Measurements from ENCODE around the gene THSD7A. TPM values are rescaled to one million over a fixed set of nuclear protein-coding genes. Genes with fewer than 3 reads are reported as not detected.

The THSD7A gene
- total and polyA plus RNA-seq, 7 experiments from 2014 or later, result 1.2 to 1.3 TPM; not detected in 5

DNA sequence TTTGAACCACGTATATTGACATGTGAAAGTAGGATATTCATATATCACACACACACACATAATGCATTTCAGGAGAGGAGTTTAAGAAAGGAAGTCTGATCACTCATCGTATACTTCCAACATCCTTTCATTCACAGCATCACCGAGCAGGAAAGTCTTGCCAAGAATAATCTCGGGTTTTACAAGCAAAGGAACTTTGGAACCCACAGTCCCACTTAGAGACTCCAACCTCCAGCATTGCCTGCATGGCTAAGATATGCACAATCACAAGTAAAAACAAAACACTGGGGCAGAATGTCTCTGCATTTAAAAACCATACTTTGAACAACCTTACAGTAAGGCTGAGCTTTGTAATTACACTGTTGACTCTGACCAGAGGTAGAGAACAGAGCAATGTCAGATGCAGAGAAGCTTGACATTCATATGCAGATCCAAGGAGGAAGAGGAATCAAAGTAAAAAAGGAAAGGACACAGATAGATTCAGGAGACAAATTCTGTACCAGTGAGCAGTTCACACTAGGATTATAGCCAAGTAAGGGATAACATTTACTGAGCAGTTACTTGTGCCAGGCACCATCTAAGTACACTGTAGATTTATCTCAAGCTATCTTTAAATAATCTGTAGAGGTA, 14.8 kb downstream of the THSD7A start:
- intact Hi-C loops (cut with micrococcal nuclease), result no loop called here
- H3K27ac Mint-ChIP-seq, result no peak overlapping the region
- Histone ChIP-seq H3K27ac (ENCODE audit: low read depth, low read length) (no peak overlapping the region), H3K9me3 (ENCODE audit: control insufficient read depth in 2 of 3, low read length in 3 of 3) (no peaks in the 10 kb centered on the region), H3K27me3 (ENCODE audit: control insufficient read depth in 2 of 2, insufficient read depth in 2 of 2, low read length in 2 of 2) (no peaks in the 10 kb centered on the region), H3K4me1 (ENCODE audit: control insufficient read depth in 2 of 2, insufficient read depth in 2 of 2, low read length in 2 of 2) (no peaks in the 10 kb centered on the region), H3K36me3 (ENCODE audit: control insufficient read depth in 2 of 3, insufficient read depth in 3 of 3, low read length in 3 of 3) (no peaks in the 10 kb centered on the region), H3K4me3 (ENCODE audit: low read length) (no peak overlapping the region)
- H3K4me1 Mint-ChIP-seq, result no peaks in the 10 kb centered on the region
- peaks cover 0 to 4% (median 0%) of the 10 kb centered on the region in 5 donors for H3K36me3 Mint-ChIP-seq
- POLR2A ChIA-PET, result no interaction called here
- H3K4me3 Mint-ChIP-seq, result no peak overlapping the region
- ATAC-seq, result no peak
- CTCF ChIA-PET, result no interaction called here
- no peaks in the 10 kb centered on the region for H3K27me3 Mint-ChIP-seq
- H3K9me3 Mint-ChIP-seq, result peaks cover 0 to 10% (median 0%) of the 10 kb centered on the region in 11 donors
- DNase-seq, result no peak

- CTCF ChIA-PET, result no interaction called here
- H3K4me3 Mint-ChIP-seq, result no peak overlapping the region
- intact Hi-C loops (cut with micrococcal nuclease), result no loop called here
- POLR2A ChIA-PET, result interaction anchor here (0.6 kb wide), 1 partner anchor 16 kb away, joined by 4 read pairs; no protein-coding TSS in a partner anchor
- ATAC-seq (no peak), DNase-seq (no peak)
- no peaks in the 10 kb centered on the region for H3K27me3 ChIP-seq (ENCODE audit: control insufficient read depth in 2 of 2, insufficient read depth in 2 of 2, low read length in 2 of 2)
- no peak overlapping the region for H3K4me3 ChIP-seq (ENCODE audit: low read length)
- H3K27ac Mint-ChIP-seq, result no peak overlapping the region
- H3K4me1 ChIP-seq (ENCODE audit: control insufficient read depth in 2 of 2, insufficient read depth in 2 of 2, low read length in 2 of 2), result no peaks in the 10 kb centered on the region
- H3K4me1 Mint-ChIP-seq, result no peaks in the 10 kb centered on the region
- H3K27me3 Mint-ChIP-seq, result no peaks in the 10 kb centered on the region
- no peaks in the 10 kb centered on the region for H3K36me3 ChIP-seq (ENCODE audit: control insufficient read depth in 2 of 3, insufficient read depth in 3 of 3, low read length in 3 of 3)
- no peak overlapping the region for H3K27ac ChIP-seq (ENCODE audit: low read depth, low read length)
- H3K9me3 ChIP-seq (ENCODE audit: control insufficient read depth in 2 of 3, low read length in 3 of 3), result no peaks in the 10 kb centered on the region
- no peaks in the 10 kb centered on the region for H3K36me3 Mint-ChIP-seq
- peaks cover 0 to 2% (median 0%) of the 10 kb centered on the region in 11 donors for H3K9me3 Mint-ChIP-seq
Measured at GRCh38 chr7:11811709-11812108, 20.3 kb downstream of the THSD7A start.

GRCh38 chr7:11810043-11810625, 21.9 kb downstream of the THSD7A start:
- CTCF ChIA-PET, result no interaction called here
- no peaks in the 10 kb centered on the region for H3K4me1 Mint-ChIP-seq

DNA sequence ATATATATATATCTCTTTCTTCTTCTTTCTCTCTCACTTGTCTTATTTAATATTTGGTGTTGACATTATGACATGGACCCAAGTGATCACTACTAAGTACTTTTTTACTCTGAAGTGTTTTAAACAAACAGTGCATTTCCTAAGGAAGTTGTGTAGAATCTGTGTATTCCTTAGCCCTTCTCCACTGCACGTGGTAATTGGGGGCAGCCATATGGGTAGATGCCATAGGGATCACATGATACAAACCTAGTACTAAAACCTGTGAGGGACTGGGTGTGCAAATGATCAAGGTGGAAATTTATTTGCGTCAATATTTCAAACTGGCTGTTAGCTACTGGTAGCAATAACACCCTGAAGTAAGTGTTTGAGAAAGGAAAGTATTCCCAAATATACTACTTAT, 25.0 kb downstream of the THSD7A start:
- no peak for ATAC-seq
- POLR2A ChIA-PET, result no interaction called here
- Mint-ChIP-seq H3K4me3 (no peak overlapping the region), H3K9me3 (peaks cover 0 to 2% (median 0%) of the 10 kb centered on the region in 11 donors), H3K36me3 (no peaks in the 10 kb centered on the region), H3K4me1 (no peaks in the 10 kb centered on the region), H3K27ac (no peak overlapping the region), H3K27me3 (no peaks in the 10 kb centered on the region)
- Histone ChIP-seq H3K4me1 (ENCODE audit: control insufficient read depth in 2 of 2, insufficient read depth in 2 of 2, low read length in 2 of 2) (no peaks in the 10 kb centered on the region), H3K27me3 (ENCODE audit: control insufficient read depth in 2 of 2, insufficient read depth in 2 of 2, low read length in 2 of 2) (no peaks in the 10 kb centered on the region), H3K9me3 (ENCODE audit: control insufficient read depth in 2 of 3, low read length in 3 of 3) (no peaks in the 10 kb centered on the region), H3K4me3 (ENCODE audit: low read length) (no peak overlapping the region), H3K36me3 (ENCODE audit: control insufficient read depth in 2 of 3, insufficient read depth in 3 of 3, low read length in 3 of 3) (no peaks in the 10 kb centered on the region), H3K27ac (ENCODE audit: low read depth, low read length) (no peak overlapping the region)
- no peak for DNase-seq
- intact Hi-C loops (cut with micrococcal nuclease), result no loop called here
- CTCF ChIA-PET, result no interaction called here

More at GRCh38 chr7:11810043-11810625, 21.9 kb downstream of the THSD7A start:
- Histone ChIP-seq H3K36me3 (ENCODE audit: control insufficient read depth in 2 of 3, insufficient read depth in 3 of 3, low read length in 3 of 3) (no peaks in the 10 kb centered on the region), H3K27me3 (ENCODE audit: control insufficient read depth in 2 of 2, insufficient read depth in 2 of 2, low read length in 2 of 2) (no peaks in the 10 kb centered on the region), H3K9me3 (ENCODE audit: control insufficient read depth in 2 of 3, low read length in 3 of 3) (no peaks in the 10 kb centered on the region), H3K27ac (ENCODE audit: low read depth, low read length) (no peak overlapping the region), H3K4me1 (ENCODE audit: control insufficient read depth in 2 of 2, insufficient read depth in 2 of 2, low read length in 2 of 2) (no peaks in the 10 kb centered on the region), H3K4me3 (ENCODE audit: low read length) (no peak overlapping the region)
- DNase-seq (no peak), ATAC-seq (peak; percentile 26)
- intact Hi-C loops (cut with micrococcal nuclease), result no loop called here
- peaks cover 0 to 2% (median 0%) of the 10 kb centered on the region in 11 donors for H3K9me3 Mint-ChIP-seq
- H3K36me3 Mint-ChIP-seq, result no peaks in the 10 kb centered on the region
- no peaks in the 10 kb centered on the region for H3K27me3 Mint-ChIP-seq
- H3K4me3 Mint-ChIP-seq, result no peak overlapping the region
- POLR2A ChIA-PET, result no interaction called here
- no peak overlapping the region for H3K27ac Mint-ChIP-seq

DNA sequence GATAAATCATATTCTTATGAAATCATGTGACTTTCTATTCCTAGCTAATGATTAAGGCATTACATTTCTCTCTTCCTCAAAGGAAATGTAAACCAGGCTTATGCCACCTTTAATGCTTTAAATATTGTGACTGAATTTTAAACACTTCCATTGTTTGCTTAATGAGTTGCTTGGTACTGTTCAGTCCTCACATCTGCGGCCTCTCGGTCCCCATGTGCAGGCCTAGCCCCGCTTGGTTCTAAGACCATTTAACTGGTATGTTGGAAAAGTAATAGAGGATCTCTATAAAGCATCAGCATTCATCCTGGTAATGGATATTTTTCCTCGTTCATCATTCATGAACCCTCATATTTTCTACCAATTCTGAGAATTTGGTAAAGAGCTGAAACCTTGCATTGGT, 27.4 kb downstream of the THSD7A start:
- H3K36me3 ChIP-seq (ENCODE audit: control insufficient read depth in 2 of 3, insufficient read depth in 3 of 3, low read length in 3 of 3), result no peaks in the 10 kb centered on the region
- Mint-ChIP-seq H3K27ac (no peak overlapping the region), H3K4me1 (no peaks in the 10 kb centered on the region), H3K27me3 (no peaks in the 10 kb centered on the region), H3K36me3 (no peaks in the 10 kb centered on the region), H3K9me3 (peaks cover 0 to 2% (median 0%) of the 10 kb centered on the region in 11 donors), H3K4me3 (no peak overlapping the region)
- H3K27ac ChIP-seq (ENCODE audit: low read depth, low read length), result no peak overlapping the region
- CTCF ChIA-PET, result no interaction called here
- H3K27me3 ChIP-seq (ENCODE audit: control insufficient read depth in 2 of 2, insufficient read depth in 2 of 2, low read length in 2 of 2), result no peaks in the 10 kb centered on the region
- H3K4me1 ChIP-seq (ENCODE audit: control insufficient read depth in 2 of 2, insufficient read depth in 2 of 2, low read length in 2 of 2), result no peaks in the 10 kb centered on the region
- DNase-seq (no peak), ATAC-seq (no peak)
- intact Hi-C loops (cut with micrococcal nuclease), result no loop called here
- POLR2A ChIA-PET, result no interaction called here
- H3K9me3 ChIP-seq (ENCODE audit: control insufficient read depth in 2 of 3, low read length in 3 of 3), result no peaks in the 10 kb centered on the region
- H3K4me3 ChIP-seq (ENCODE audit: low read length), result no peak overlapping the region

DNA sequence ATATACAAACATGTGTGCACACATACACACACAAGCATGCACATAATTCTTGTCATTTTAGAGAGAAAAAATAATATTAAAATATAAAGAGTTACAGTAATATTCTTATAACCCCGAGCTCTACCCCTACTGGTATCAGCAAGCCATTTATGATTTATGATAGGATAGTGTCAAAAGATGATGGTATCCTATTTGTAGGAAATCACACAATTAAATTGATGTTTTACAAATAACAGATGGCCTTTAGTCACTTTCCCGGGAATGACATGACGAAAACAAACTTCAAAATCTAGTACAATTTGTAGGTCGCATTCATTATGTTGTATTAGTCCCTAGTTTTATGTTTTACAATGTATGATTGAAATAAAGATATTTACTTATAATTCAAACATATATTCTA, 36.8 kb downstream of the THSD7A start:
- no peak overlapping the region for H3K27ac ChIP-seq (ENCODE audit: low read depth, low read length)
- no peaks in the 10 kb centered on the region for H3K9me3 ChIP-seq (ENCODE audit: control insufficient read depth in 2 of 3, low read length in 3 of 3)
- H3K27me3 ChIP-seq (ENCODE audit: control insufficient read depth in 2 of 2, insufficient read depth in 2 of 2, low read length in 2 of 2), result no peaks in the 10 kb centered on the region
- Mint-ChIP-seq H3K27ac (no peak overlapping the region), H3K36me3 (no peaks in the 10 kb centered on the region), H3K4me1 (no peaks in the 10 kb centered on the region), H3K4me3 (no peak overlapping the region), H3K27me3 (no peaks in the 10 kb centered on the region), H3K9me3 (peaks cover 0 to 5% (median 0%) of the 10 kb centered on the region in 11 donors)
- CTCF ChIA-PET, result no interaction called here
- POLR2A ChIA-PET, result no interaction called here
- DNase-seq (no peak), ATAC-seq (no peak)
- H3K4me1 ChIP-seq (ENCODE audit: control insufficient read depth in 2 of 2, insufficient read depth in 2 of 2, low read length in 2 of 2), result no peaks in the 10 kb centered on the region
- intact Hi-C loops (cut with micrococcal nuclease), result no loop called here
- H3K36me3 ChIP-seq (ENCODE audit: control insufficient read depth in 2 of 3, insufficient read depth in 3 of 3, low read length in 3 of 3), result no peaks in the 10 kb centered on the region
- no peak overlapping the region for H3K4me3 ChIP-seq (ENCODE audit: low read length)

GRCh38 chr7:11792166-11792565, 39.8 kb downstream of the THSD7A start:
- H3K4me1 ChIP-seq (ENCODE audit: control insufficient read depth in 2 of 2, insufficient read depth in 2 of 2, low read length in 2 of 2), result no peaks in the 10 kb centered on the region
- H3K4me3 ChIP-seq (ENCODE audit: low read length), result no peak overlapping the region
- Mint-ChIP-seq H3K4me1 (no peaks in the 10 kb centered on the region), H3K36me3 (no peaks in the 10 kb centered on the region), H3K27ac (no peak overlapping the region), H3K4me3 (no peak overlapping the region), H3K9me3 (peaks cover 0 to 6% (median 0%) of the 10 kb centered on the region in 11 donors), H3K27me3 (no peaks in the 10 kb centered on the region)
- no peak overlapping the region for H3K27ac ChIP-seq (ENCODE audit: low read depth, low read length)
- DNase-seq (no peak), ATAC-seq (no peak)
- ChIA-PET CTCF (no interaction called here), POLR2A (no interaction called here)
- intact Hi-C loops (cut with micrococcal nuclease), result no loop called here
- no peaks in the 10 kb centered on the region for H3K36me3 ChIP-seq (ENCODE audit: control insufficient read depth in 2 of 3, insufficient read depth in 3 of 3, low read length in 3 of 3)
- H3K9me3 ChIP-seq (ENCODE audit: control insufficient read depth in 2 of 3, low read length in 3 of 3), result no peaks in the 10 kb centered on the region
- H3K27me3 ChIP-seq (ENCODE audit: control insufficient read depth in 2 of 2, insufficient read depth in 2 of 2, low read length in 2 of 2), result no peaks in the 10 kb centered on the region
